GM21529 (cell line): ENCODE measurements around the gene TRIOBP.
"Not testable (repeated sequence)": the region's sequence is repeated elsewhere in the genome, so short reads cannot be mapped to it uniquely, and the experiment has no call there.

Source experiments
- ATAC-seq: cut with Tn5 transposase; IDR thresholded peaks from one replicate; pipeline ENCODE4 v1.9.1; 2021; ENCODE audit not compliant: unreplicated experiment

TRIOBP gene

DNA sequence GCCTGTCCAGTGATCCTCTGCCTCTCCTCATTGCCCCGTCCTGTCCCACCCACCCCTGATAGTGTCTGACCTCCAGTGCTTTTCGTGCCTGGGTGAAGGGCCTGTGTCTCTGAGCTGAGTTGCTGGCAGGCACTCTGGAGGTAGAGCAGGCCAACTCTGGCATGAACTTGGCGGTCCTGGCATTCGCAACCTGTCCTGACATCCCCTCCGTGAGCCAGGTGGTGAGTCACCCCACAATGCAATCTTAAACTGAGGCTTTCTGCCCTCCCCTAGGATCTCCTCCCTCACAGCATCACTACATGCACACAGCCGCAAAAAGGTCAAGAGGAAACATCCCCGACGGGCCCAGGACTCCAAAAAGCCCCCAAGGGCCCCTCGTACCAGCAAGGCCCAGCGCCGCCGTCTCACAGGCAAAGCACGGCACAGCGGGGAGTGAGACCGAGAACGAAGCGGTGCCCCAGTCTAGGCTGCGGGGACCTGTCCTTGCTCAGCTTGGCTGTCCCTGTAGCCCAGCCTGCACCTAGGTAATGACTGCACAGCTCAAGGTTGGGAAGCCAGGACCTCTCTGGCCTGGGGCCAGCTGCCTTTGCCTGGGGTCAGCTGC lies 5.8 kb upstream of the TRIOBP start:
- no peak for ATAC-seq

- ATAC-seq = no peak
Observed at GRCh38 chr22:37692627-37693285, 4.1 kb upstream of the TRIOBP start.

GRCh38 chr22:37694131-37694530 lies 2.7 kb upstream of the TRIOBP start:
- not testable (repeated sequence) for ATAC-seq

- not testable (repeated sequence) for ATAC-seq
Observed at GRCh38 chr22:37696260-37696656, 590 bp upstream of the TRIOBP start.

GRCh38 chr22:37697538-37697835 lies 639 bp downstream of the TRIOBP start:
- ATAC-seq = no peak

DNA sequence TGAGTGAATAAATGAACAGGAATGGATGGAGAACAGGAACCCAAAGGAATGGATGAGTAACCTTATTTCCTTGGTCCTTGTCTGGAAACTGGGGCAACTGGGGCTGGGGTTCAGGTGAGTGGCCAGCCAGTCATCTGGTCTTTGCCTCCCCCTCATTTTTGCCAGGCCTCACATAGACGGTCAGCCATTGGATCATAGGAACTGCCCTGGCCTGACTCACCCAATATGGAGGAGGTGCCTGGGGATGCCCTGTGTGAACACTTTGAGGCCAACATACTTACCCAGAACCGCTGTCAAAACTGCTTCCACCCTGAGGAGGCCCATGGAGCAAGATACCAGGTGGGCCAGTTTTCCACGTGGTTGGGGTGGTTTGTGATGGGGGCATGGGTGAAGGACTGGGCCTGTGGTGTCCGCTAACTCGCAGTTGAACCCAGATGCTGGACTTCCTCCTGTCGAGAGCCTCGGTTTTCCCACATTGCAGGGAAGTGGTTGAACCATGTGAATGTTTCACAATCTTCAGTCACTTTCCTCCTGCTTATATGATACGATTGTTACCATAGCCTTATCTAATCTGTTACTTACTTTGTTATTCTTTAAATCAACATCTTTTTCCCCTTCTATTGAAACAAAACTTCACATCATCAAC lies 4.4 kb downstream of the TRIOBP start:
- ATAC-seq = no peak

- no peak for ATAC-seq
Observed at GRCh38 chr22:37703906-37704305, 7.1 kb downstream of the TRIOBP start.

GRCh38 chr22:37704645-37705044 lies 7.8 kb downstream of the TRIOBP start:
- no peak for ATAC-seq

DNA sequence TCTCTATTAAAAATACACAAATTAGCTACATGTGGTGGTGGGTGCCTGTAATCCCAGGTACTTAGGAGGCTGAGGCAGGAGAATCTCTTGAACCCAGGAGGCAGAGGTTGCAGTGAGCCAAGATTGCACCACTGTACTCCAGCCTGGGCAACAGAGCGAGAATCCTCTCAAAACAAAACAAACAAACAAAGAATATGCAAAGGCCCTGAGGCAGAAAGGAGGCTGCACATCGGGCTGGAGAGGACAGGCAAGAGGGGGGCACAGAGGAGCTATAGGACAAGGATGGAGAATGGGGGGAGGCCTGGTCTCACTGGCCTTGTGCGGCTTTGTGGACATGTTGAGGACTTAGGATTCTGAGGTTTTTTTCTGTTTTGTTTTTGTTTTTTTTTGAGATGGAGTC lies 8.4 kb downstream of the TRIOBP start:
- no peak for ATAC-seq

GRCh38 chr22:37708580-37709444 lies 12.0 kb downstream of the TRIOBP start:
- no peak for ATAC-seq

DNA sequence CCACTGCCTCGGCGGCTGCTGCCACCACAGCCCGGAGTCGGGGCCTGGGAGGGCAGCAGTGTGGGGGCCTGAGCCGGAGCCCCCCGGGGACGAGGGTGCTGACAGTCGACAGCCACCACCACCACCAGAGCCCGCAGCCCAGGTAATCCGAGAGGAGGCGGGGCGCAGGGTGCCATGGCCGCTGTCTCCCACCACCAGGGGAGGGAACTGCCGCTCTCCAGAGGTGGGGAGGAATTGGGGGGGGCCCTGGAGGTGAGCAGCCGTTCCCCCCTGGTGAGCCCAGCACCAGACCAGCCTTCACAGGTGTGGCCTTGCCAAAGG lies 12.6 kb downstream of the TRIOBP start:
- no peak for ATAC-seq

GRCh38 chr22:37710675-37711074 lies 13.8 kb downstream of the TRIOBP start:
- no peak for ATAC-seq

DNA sequence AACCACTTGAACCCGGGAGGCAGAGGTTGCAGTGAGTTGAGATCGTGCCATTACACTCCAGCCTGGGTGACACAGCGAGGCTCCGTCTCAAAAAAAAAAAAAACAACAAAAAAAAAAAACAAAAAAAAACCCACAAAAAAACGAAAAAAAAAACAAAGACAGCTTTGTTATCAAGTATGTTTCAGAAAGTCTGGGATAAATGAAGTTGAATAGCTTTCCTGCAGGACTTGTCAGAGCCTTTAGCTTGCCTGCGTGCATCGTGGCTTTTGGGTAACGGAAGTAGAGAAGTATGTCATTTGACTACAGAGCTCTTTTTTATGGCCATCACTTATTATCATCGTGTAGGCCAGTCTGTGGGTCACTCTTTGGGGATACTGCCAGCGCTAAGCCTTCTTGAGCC lies 14.6 kb downstream of the TRIOBP start:
- ATAC-seq = no peak

DNA sequence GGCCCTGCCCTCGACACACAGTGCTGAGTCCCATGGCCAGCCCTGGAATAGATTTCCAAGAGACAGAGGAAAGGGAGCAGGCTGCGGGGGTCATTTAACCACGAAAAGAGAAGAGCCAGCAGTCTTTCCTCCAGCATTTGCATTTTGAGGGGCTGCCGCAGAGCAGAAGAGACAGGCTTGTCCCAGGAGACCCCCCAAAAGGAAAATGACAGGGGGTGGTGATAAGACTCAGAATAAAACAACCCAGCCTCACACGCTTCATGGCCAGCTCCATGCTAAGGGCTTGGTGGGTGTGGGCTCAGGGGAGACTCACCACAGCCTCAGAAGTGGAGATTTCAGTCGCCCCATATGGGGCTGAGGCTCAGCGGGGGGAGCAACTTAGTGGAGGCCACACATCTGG lies 16.9 kb downstream of the TRIOBP start:
- no peak for ATAC-seq

DNA sequence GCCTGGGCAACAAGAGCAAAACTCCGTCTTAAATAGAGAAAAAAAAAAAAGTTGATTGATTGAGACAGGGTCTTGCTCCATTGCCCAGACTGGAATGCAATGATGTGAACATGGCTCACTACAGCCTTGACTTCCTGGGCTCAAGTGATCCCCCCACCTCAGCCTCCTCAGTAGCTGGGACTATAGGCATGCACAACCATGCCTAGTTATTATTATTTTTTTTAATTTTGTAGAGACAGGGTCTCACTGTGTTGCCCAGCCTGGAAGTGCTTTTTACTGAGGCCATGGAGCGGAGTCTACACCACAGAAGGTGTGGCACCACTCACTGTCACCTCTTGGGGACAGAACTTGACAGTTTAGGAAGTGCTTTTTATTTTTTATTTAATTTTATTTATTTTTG lies 17.8 kb downstream of the TRIOBP start:
- no peak for ATAC-seq

- no peak for ATAC-seq
Observed at GRCh38 chr22:37715760-37716159, 18.9 kb downstream of the TRIOBP start.

- no peak for ATAC-seq
Observed at GRCh38 chr22:37716708-37717107, 19.9 kb downstream of the TRIOBP start.

- ATAC-seq = not testable (repeated sequence)
Observed at GRCh38 chr22:37717235-37717634, 20.4 kb downstream of the TRIOBP start.

DNA sequence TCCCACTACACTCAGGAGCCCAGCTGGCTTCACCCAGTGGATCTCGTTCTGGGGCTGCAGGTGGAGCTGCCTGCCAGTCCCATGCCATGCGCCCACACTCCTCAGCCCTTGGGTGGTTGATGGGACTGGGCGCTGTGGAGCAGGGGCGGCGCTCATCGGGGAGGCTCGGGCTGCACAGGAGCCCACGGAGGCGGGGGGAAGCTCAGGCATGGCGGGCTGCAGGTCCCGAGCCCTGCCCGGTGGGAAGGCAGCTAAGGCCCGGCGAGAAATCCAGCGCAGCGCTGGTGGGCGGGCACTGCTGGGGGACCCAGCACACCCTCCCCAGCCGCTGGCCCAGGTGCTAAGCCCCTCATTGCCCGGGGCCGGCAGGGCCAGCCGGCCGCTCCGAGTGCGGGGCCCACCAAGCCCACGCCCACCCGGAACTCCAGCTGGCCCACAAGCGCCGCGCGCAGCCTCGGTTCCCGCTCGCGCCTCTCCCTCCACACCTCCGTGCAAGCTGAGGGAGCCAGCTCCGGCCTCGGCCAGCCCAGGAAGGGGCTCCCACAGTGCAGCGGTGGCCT lies 21.0 kb downstream of the TRIOBP start:
- not testable (repeated sequence) for ATAC-seq

- no peak for ATAC-seq
Observed at GRCh38 chr22:37725551-37726240, 28.8 kb downstream of the TRIOBP start.
